GM21390 (cell line): Measurements from ENCODE around the gene UHRF2.
"Not testable (repeated sequence)": the region's sequence is repeated elsewhere in the genome, so short reads cannot be mapped to it uniquely, and the experiment has no call there.

Experiments
- ATAC-seq: cut with Tn5 transposase; IDR thresholded peaks from one replicate; pipeline ENCODE4 v1.9.1; 2021; ENCODE audit not compliant: unreplicated experiment

The UHRF2 gene

GRCh38 chr9:6479959-6480358, 67.0 kb downstream of the UHRF2 start:
- ATAC-seq: no peak

- no peak for ATAC-seq
These were observed 71.2 kb downstream of the UHRF2 start for GRCh38 chr9:6484210-6484609.

GRCh38 chr9:6488395-6488794, 75.4 kb downstream of the UHRF2 start:
- ATAC-seq: no peak

- no peak for ATAC-seq
These were observed 76.1 kb downstream of the UHRF2 start for GRCh38 chr9:6489099-6489498.

DNA sequence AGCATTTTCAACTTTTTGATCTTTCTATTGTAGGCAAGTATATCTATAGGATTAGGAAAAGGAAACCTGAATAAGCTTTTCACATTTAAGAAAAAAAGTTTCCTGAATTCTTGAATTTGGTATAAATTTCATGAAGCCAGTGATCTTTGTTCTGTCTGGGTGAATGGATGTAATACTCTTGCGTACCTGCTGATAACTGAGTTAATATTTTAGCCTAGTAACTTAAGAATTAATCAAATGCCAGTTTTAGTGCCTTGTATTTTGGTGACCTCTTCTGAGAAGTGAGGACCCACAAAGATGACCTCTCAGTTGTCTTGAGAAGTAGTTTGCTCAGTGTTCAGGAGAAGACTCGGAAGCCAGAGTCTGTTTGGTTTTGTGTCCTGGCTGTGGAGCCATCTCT, 77.9 kb downstream of the UHRF2 start:
- ATAC-seq: no peak

- ATAC-seq: no peak
These were observed 82.5 kb downstream of the UHRF2 start for GRCh38 chr9:6495466-6495865.

DNA sequence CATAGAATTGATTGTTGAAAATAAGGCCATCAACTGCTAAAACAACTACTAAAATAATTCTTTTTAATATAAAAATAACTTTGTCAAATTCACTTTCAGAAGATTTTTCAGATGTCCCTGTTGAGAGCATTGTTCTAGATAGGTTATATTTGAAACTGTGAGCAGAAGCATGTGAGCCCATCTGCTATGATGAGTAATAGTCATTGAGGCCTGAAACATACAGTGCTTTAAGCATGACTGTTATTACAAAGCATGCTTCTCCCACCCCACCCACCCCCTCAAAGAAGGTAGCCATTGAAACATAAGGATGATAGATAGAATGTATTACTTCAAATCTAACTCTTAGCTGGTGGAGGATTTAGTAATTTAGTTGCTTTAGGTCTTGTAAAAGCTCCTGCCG, 86.0 kb downstream of the UHRF2 start:
- no peak for ATAC-seq

DNA sequence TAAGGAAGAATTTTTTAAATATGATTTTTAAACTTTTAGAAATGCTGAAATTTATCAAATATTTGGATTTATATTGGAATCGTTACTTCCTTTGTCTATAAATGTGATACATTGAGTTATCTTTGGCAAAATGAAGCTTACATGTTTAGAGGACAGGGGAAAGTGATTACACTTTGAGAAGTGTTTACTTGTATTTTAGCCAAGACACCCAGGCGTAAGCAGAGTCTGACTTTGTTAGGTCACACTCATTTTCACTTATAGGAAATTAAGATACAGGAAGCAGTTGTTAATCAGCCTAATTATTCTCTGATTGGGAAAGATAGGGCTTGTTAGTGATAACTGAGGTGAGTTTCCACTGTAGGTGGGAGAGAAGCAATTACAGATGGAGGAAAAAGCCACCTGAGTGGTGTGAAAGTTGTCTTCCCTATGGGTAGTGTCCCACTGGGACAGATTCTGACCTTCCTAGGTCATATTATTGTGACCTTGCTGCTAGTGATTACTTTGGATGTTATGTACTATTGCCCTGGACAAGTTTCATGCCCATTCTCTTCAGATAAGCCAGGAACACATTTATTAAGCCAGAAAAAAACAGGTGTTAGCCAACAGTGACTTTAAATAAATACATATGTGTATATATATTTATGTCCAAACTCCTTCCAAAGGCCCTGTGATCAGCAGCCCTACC, 88.7 kb downstream of the UHRF2 start:
- no peak for ATAC-seq

- ATAC-seq: no peak
These were observed 89.4 kb downstream of the UHRF2 start for GRCh38 chr9:6502399-6502798.

GRCh38 chr9:6506571-6506970, 93.6 kb downstream of the UHRF2 start:
- ATAC-seq: no peak

DNA sequence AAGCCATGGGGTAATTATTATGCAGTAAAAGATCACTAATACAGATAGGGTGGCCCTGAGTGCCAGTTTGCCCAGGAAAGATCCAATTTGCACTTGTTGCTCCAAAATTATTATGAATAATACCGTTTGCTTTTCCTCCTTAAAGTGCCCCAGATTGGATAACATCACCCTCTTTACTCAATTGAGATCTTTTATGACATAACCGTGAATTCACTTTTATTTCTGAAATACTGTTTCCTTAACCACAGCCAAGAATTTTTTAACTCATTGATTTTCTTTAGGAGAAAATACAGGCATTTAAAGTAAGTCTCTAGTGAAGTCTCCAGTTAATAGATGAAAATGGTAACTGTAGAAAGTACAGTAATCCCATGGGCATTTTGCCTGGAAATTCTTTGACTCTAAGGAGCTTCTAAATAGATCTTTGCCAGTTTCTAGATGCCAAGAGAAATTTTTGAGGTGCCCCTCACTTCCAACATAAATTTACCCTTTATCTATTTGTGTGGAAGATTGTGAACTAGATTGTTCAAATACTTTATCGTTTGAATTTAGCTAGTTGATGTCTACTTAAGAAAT, 99.2 kb downstream of the UHRF2 start:
- no peak for ATAC-seq

- no peak for ATAC-seq
These were observed 109.3 kb downstream of the UHRF2 start for GRCh38 chr9:6522263-6522662.

DNA sequence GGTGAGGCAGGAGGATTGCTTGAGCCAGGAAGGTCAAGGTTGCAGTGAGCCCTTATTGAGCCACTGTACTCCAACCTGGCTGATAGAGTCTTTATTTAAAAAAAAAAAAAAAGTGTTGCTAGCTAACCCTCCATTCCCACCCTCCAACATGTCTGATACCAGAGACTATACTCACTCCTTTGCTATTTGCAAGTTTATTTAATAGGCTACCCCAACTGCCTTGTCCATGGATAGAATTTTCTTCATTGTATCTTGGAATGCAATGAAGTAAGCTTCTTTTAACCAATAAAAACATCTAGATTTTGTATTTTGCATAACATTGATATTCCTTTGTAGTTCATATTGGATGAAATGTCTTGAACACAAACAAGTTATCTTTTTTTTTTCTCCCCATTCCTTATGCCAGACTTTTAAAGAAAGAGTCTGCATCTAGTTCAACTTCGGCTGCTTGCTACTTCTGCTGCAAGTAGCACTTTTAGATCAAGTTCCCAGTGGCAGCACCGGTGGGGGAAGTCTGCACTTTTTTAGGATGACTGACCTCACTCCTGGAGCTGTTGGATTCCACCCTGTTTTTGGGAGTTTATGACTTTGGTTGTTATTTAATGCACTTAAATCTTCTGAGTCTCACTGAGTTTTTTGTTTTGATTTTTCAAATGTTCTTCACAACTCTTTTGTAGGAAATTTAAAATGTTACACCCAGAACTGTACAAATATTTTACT, 112.5 kb downstream of the UHRF2 start:
- ATAC-seq: no peak

DNA sequence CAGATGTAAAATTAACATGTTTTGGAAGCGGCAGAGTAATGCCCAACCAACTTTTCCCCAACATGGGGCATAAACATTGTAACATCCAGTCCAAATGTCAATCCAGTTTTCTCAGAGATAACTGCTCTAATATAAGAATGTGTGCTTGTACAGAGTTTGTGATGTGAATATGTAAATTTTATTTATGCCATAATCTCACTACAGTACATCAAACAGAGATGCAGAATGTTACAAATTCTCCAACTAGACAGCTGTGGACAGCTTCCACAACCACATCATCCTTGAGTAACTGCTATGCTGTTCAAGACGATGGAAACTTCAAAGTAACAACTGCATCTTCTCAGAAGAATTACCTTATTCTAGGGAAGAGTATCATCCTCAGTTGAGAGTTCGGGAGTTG, 122.6 kb downstream of the UHRF2 start:
- no peak for ATAC-seq

DNA sequence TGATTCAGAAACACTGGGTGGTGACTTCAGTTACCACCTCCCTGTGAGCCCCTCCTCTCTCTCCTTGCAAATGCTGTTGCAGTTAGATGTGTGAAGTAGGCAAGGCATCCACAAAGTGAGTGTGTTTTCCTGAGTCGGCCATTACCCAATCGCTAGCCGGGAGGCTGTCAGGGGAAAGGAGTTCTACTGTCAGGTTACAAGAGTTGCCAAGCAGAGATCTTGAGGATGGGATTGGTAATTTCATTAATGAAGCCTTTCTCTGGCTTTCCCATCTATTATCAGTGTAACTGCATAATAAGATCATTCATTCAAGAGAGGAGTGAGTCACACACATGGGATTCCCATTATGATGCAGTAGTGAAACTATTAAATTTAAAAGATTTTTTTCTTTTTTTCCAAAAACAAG, 125.7 kb downstream of the UHRF2 start:
- no peak for ATAC-seq

GRCh38 chr9:6542617-6543016, 129.6 kb downstream of the UHRF2 start:
- ATAC-seq: not testable (repeated sequence)

DNA sequence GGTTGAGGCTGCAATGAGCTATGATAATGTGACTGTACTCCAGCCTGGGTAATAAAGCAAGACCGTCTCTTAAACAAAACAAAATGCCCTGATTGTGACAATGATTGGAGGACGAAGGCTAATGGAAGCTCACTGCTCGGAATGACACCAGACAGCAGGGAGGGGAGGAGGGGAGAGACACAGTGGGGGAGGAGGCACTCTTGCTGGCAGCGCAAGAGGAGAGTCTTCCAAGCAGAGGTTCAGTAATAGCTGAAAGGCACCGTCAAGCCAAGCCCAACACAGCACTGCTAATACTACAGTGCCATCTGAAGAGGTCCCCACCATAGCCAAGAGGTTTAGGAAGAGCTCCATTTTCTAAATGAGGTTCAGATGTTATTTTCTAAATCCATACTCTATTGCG, 130.2 kb downstream of the UHRF2 start:
- ATAC-seq: no peak

DNA sequence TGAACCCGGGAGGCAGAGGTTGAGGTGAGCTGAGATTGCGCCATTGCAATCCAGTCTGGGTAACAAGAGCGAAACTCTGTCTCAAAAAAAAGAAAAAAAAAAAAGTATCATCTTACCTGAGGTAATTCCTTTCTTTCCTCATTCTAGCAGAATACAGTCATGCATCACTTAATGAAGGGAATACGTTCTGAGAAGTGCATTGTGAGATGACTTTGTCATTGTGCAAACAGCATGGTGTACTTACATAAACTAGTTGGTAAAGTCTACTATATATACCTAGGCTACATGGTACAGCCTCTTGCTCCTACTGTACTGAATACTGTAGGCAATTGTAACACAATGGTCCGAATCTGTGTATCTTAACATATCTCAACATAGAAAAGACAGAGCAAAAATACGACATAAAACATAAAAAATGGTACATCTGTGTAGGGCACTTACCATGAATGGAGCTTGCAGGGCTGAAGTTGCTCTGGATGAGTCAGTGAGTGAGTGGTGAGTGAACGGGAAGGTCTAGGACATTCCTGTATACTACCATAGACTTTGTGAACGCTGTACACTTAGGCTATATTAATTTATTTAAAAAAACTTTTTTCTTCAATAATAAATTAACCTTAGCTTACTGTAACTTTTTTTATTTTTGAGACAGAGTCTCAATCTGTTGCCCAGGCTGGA, 132.2 kb downstream of the UHRF2 start:
- ATAC-seq: no peak

DNA sequence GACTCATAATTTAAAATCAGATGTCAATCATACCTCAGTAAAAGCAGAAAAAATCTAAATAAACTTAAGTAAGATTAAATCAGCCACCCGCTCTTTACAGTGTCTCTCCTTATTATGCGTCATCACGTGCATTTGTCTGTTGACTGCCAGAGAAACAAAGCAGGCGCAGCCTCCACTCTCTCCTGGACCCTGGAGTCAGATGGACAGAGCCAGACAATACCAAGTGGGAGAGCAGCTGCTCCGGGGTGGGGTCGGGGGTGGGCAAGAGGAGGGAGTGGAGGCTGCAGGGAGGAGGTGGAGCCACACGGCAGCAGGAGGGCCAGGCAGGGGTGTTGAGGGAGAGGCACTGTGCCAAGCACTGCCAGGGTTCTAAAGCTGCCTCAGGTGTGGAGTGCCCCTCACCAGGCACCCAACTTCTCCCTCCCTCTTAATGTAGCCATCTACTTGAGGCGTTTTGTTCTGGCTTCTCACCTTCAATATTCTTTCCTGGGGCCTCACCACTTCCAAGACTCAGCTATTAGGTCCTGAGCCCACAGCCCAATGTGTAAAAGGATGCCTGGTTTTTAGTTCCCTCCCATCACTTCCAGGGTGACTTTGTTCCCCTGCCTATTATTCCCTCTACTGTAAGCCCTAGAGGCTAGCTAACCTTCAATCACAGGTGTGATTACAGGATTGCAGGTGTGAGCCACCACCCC, 136.3 kb downstream of the UHRF2 start:
- ATAC-seq: no peak

- ATAC-seq: no peak
These were observed 138.1 kb downstream of the UHRF2 start for GRCh38 chr9:6551136-6551535.

- no peak for ATAC-seq
These were observed 139.0 kb downstream of the UHRF2 start for GRCh38 chr9:6552033-6552432.
